Measurements from ENCODE around the gene PFAS. TPM values are rescaled to one million over a fixed set of nuclear protein-coding genes. Genes with fewer than 3 reads are reported as not detected.
"Not testable (repeated sequence)": the region's sequence is repeated elsewhere in the genome, so short reads cannot be mapped to it uniquely, and the experiment has no call there.

The PFAS gene
- total and polyA plus RNA-seq, 12 donors = 8.6 to 17.9 (median 13.3) TPM

DNA sequence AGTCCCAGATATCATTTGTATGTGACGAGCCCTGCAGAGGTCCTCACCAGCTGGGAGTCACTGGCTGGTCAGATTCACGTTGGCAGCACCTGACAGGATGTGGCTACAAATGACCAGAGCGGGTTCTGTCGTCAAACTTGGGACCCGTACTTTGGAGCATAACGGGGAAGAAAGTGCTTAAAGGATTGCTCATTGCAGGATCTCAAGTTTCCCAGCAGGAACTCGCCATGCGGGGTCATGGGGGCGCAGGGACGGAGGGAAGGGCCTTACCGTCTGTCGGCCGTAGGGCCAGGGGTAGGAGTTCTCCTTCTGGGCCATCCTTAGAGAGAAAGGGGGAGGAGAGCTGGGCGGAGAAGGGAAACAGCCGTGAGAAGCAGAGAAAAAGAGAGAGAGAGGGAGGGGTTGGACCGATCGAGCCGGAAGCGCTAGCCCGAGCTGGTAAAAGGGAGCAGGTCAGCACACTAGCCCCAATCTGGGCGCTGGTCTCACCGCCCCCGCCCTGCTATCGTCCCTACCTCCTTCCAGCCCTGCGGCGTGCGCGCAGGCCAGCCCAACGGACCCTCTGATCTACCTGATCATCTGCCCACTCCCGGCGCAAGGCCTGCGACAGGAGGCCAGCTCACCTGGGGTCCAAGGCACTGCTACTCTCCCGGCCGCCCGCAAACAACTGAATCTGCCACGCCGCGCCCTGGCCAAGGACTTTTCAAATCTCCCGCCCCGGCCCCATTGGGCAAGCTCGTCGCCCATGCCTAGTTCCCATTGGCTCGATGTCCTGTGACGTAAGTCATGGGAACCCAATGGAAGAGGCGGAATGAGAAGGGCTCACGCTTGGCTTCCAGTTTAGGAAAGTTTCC, 39.0 kb upstream of the PFAS start, which contains the start of gene AURKB:
TSS of gene AURKB (minus strand) at position 669 of the 854 bp plus-strand sequence. CDS start at position 318, 351 bp downstream.
- Histone ChIP-seq H3K27ac (peak within 1 kb of the TSS in 9 of 10 donors; percentile 60 to 90 (median 76)), H3K27me3 (no peaks in the 10 kb centered on the region), H3K9me3 (no peaks in the 10 kb centered on the region), H3K36me3 (peaks cover 0 to 17% (median 0%) of the 10 kb centered on the region in 9 donors), H3K4me1 (peaks cover 3 to 28% (median 12%) of the 10 kb centered on the region in 9 donors), H3K4me3 (peak within 1 kb of the TSS; percentile 36 to 69 (median 59))
- WGBS, 2 donors = 1 to 3% methylated on average over 45 to 46 of the region's 46 CpGs
- ATAC-seq = peak; percentile 90 to 99 (median 98)
- intact Hi-C loops (cut with DNase I) = no loop called here
- TF ChIP-seq CTCF (IDR thresholded peaks at IDR 0.05) = peak in 1 of 9 donors; percentile 18
- DNase-seq = peak; percentile 88 to 98

DNA sequence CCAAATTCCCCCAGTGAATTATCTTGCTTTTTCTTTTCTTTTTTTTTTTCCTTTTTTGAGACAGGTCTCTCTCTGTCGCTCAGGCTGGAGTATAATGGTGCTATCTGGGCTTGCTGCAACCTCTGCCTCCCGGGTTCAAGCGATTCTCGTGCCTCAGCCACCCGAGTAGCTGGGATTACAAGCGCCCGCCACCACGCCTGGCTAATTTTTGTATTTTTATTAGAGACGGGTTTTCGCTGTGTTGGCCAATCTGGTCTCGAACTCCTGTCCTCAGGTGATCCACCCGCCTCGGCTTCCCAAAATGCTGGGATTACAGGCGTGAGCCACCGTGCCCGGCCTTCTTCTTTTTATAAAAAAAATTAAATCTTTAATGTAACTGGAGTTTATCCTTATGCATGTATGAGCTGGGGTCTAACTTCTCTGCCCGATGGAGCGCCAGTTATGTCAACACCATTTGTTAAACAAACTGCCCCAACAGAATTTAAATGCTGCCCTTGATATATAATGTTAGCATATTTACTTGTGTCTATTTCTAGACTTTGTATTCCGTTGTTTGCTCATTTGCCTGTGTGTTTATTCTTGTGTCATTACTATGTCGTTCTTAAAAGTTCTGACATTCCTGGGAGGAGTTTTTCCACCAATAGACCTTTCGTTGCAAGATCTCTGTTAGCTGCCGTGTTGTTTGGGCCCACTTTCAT, 38.2 kb upstream of the PFAS start:
- H3K4me3 ChIP-seq = peak overlapping the region; percentile 36 to 69 (median 59)
- no peaks in the 10 kb centered on the region for H3K27me3 ChIP-seq
- peaks cover 0 to 11% (median 0%) of the 10 kb centered on the region in 9 donors for H3K36me3 ChIP-seq
- 18 to 20% methylated on average over 22 of the region's 22 CpGs for WGBS, 2 donors
- no peak for DNase-seq
- intact Hi-C loops (cut with DNase I) = no loop called here
- peaks cover 3 to 28% (median 12%) of the 10 kb centered on the region in 9 donors for H3K4me1 ChIP-seq
- peak in 4 of 8 donors; percentile 18 to 53 (median 36) for ATAC-seq
- H3K27ac ChIP-seq = peak overlapping the region in 9 of 10 donors; percentile 60 to 90 (median 76)
- no peaks in the 10 kb centered on the region for H3K9me3 ChIP-seq
- TF ChIP-seq CTCF (IDR thresholded peaks at IDR 0.05) = no peak

DNA sequence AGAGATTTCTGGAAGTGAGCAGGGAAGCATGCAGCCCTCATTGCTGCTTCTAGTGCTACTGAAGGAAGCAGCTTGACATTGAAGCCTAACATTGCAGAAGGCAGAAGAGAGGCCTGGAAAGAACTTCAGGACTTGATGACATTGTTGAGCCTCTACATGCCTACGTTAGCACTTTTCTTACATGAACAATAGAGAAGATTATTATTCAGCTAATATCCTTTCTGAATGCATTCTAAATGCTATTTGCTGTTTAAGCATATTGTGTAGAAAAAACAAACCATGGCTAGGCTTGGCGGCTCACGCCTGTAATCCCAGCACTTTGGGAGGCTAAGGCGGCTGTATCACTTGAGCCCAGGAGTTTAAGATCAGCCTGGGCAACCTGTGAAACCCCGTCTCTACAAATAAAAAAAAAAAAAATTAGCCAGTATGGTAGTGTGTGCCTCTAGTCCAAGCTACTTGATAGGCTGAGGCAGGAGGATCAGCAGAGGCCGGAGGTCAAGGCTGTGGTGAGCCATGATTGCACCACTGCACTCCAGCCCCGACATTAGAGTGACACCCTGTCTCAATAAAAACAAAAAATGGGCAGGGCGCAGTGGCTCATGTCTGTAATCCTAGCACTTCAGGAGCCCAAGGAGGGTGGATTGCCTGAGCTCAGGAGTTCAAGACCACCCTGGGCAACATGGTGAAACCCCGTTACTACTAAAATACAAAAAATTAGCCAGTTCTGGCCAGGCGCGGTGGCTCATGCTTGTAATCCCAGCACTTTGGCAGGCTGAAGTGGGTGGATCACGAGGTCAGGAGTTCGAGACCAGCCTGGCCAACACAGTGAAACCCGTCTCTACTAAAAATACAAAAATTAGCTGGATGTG, 36.5 kb upstream of the PFAS start:
- intact Hi-C loops (cut with DNase I) = no loop called here
- DNase-seq (no peak), ATAC-seq (no peak)
- Histone ChIP-seq H3K27me3 (no peaks in the 10 kb centered on the region), H3K9me3 (no peaks in the 10 kb centered on the region), H3K4me3 (no peak overlapping the region), H3K4me1 (peaks cover 3 to 28% (median 12%) of the 10 kb centered on the region in 9 donors), H3K36me3 (peaks cover 0 to 5% (median 0%) of the 10 kb centered on the region in 9 donors), H3K27ac (no peak overlapping the region)
- TF ChIP-seq CTCF (IDR thresholded peaks at IDR 0.05) = no peak
- 89% methylated on average over 14 of the region's 14 CpGs for WGBS, 2 donors

- H3K27ac ChIP-seq; H3K9me3 ChIP-seq; H3K4me3 ChIP-seq; ATAC-seq; intact Hi-C loops (cut with DNase I); H3K36me3 ChIP-seq; H3K27me3 ChIP-seq; DNase-seq: not testable (repeated sequence)
- H3K4me1 ChIP-seq = peaks cover 3 to 23% (median 12%) of the 10 kb centered on the region in 9 donors
- 85 to 86% methylated on average over 15 of the region's 15 CpGs for WGBS, 2 donors
These were observed 35.1 kb upstream of the PFAS start for GRCh38 chr17:8214000-8214399.

Measured in heart right ventricle (tissue), 16 donors.